ENCODE measurements around the gene PLSCR3. TPM values are rescaled to one million over a fixed set of nuclear protein-coding genes. Genes with fewer than 3 reads are reported as not detected.

The PLSCR3 gene
- total RNA-seq, 4 donors from 2014 or later: 9.1 to 21.3 (median 16.2) TPM

GRCh38 chr17:7340179-7340578 is 54.1 kb downstream of the PLSCR3 start:
- TF ChIP-seq CTCF (IDR thresholded peaks at IDR 0.05; ENCODE audit: low read depth): no peak

Other genes with a start within 250 kb of the PLSCR3 start
- gene ASGR1, start 215.2 kb downstream of the PLSCR3 start, total RNA-seq: 1 to 10 TPM; 2.4 to 5.9 (median 3.8) TPM
- 10 to 100 TPM in 1 of 4 donors, 1 to 10 TPM in 3; 3.3 to 17.0 (median 6.9) TPM for gene DLG4, start 174.7 kb downstream of the PLSCR3 start, total RNA-seq
- gene ACADVL, start 174.6 kb downstream of the PLSCR3 start, total RNA-seq: 1,000 to 10,000 TPM in 1 of 4 donors, 100 to 1,000 TPM in 3; 533 to 1,103 (median 672) TPM
- 10 to 100 TPM; 23.5 to 36.5 (median 27.1) TPM for gene DVL2, start 160.0 kb downstream of the PLSCR3 start, total RNA-seq
- 10 to 100 TPM; 14.5 to 27.6 (median 19.3) TPM for gene PHF23, start 155.1 kb downstream of the PLSCR3 start, total RNA-seq
- gene GABARAP, start 152.1 kb downstream of the PLSCR3 start, total RNA-seq: 100 to 1,000 TPM; 350 to 658 (median 462) TPM
- 10 to 100 TPM; 71.8 to 86.4 (median 81.1) TPM for gene CTDNEP1, start 142.8 kb downstream of the PLSCR3 start, total RNA-seq
- gene ELP5, start 142.3 kb downstream of the PLSCR3 start, total RNA-seq: 10 to 100 TPM; 20.7 to 43.4 (median 25.3) TPM
- 10 to 100 TPM in 2 of 4 donors, 1 to 10 TPM in 2; 3.7 to 26.9 (median 13.2) TPM for gene CLDN7, start 132.0 kb downstream of the PLSCR3 start, total RNA-seq
- 10 to 100 TPM in 2 of 4 donors, 1 to 10 TPM in 2; 5.6 to 91.4 (median 13.8) TPM for gene SLC2A4, start 112.8 kb downstream of the PLSCR3 start, total RNA-seq
- 10 to 100 TPM in 1 of 4 donors, 1 to 10 TPM in 1, under 1 TPM in 2; 0.82 to 14.1 (median 2.0) TPM for gene YBX2, start 99.9 kb downstream of the PLSCR3 start, total RNA-seq
- gene EIF5A, start 86.9 kb downstream of the PLSCR3 start, total RNA-seq: 100 to 1,000 TPM; 144 to 174 (median 153) TPM
- 10 to 100 TPM; 52.7 to 89.2 (median 75.6) TPM for gene GPS2, start 79.2 kb downstream of the PLSCR3 start, total RNA-seq
- 10 to 100 TPM in 3 of 4 donors, 1 to 10 TPM in 1; 4.9 to 22.6 (median 11.2) TPM for gene NEURL4, start 65.2 kb downstream of the PLSCR3 start, total RNA-seq
- 1 to 10 TPM; 1.8 to 8.4 (median 4.0) TPM for gene ACAP1, start 58.0 kb downstream of the PLSCR3 start, total RNA-seq
- gene KCTD11, start 42.4 kb downstream of the PLSCR3 start, total RNA-seq: 10 to 100 TPM in 1 of 4 donors, 1 to 10 TPM in 3; 4.9 to 13.8 (median 7.2) TPM
- not detected for gene TMEM95, start 39.4 kb downstream of the PLSCR3 start, total RNA-seq
- 1 to 10 TPM in 3 of 4 donors, under 1 TPM in 1; 0.51 to 1.9 (median 1.1) TPM for gene TNK1, start 13.4 kb downstream of the PLSCR3 start, total RNA-seq
- 100 to 1,000 TPM in 2 of 4 donors, 10 to 100 TPM in 2; 76.7 to 134 (median 109) TPM for gene TMEM256, start 9.6 kb upstream of the PLSCR3 start, total RNA-seq
- 1 to 10 TPM; 3.1 to 6.8 (median 4.2) TPM for gene NLGN2, start 13.3 kb upstream of the PLSCR3 start, total RNA-seq
- gene SPEM1, start 25.8 kb upstream of the PLSCR3 start, total RNA-seq: not detected
- not detected for gene SPEM2, start 31.1 kb upstream of the PLSCR3 start, total RNA-seq
- not detected for gene SPEM3, start 34.3 kb upstream of the PLSCR3 start, total RNA-seq
- gene TMEM102, start 40.9 kb upstream of the PLSCR3 start, total RNA-seq: 1 to 10 TPM; 2.9 to 7.8 (median 5.9) TPM
- 1 to 10 TPM in 2 of 4 donors, under 1 TPM in 1, not detected in 1; 0.88 to 1.3 (median 1.2) TPM for gene FGF11, start 45.0 kb upstream of the PLSCR3 start, total RNA-seq
- gene CHRNB1, start 50.5 kb upstream of the PLSCR3 start, total RNA-seq: 10 to 100 TPM in 1 of 4 donors, 1 to 10 TPM in 3; 2.4 to 10.4 (median 9.8) TPM
- 10 to 100 TPM; 34.2 to 58.0 (median 39.3) TPM for gene ZBTB4, start 85.1 kb upstream of the PLSCR3 start, total RNA-seq
- gene SLC35G6, start 86.9 kb upstream of the PLSCR3 start, total RNA-seq: not detected
- gene POLR2A, start 89.8 kb upstream of the PLSCR3 start, total RNA-seq: 100 to 1,000 TPM in 1 of 4 donors, 10 to 100 TPM in 3; 31.1 to 123 (median 58.5) TPM
- 10 to 100 TPM; 21.2 to 61.9 (median 58.7) TPM for gene TNFSF12, start 154.5 kb upstream of the PLSCR3 start, total RNA-seq
- gene TNFSF13, start 164.2 kb upstream of the PLSCR3 start, total RNA-seq: 10 to 100 TPM; 22.8 to 69.5 (median 53.1) TPM
- gene SENP3, start 167.4 kb upstream of the PLSCR3 start, total RNA-seq: 10 to 100 TPM; 41.6 to 64.7 (median 56.8) TPM
- 100 to 1,000 TPM in 3 of 4 donors, 10 to 100 TPM in 1; 56.9 to 609 (median 149) TPM for gene CD68, start 185.1 kb upstream of the PLSCR3 start, total RNA-seq
- gene MPDU1, start 189.3 kb upstream of the PLSCR3 start, total RNA-seq: 10 to 100 TPM; 53.9 to 94.2 (median 77.7) TPM
- gene SOX15, start 195.6 kb upstream of the PLSCR3 start, total RNA-seq: 1 to 10 TPM in 1 of 4 donors, not detected in 3; 1.0 TPM
- 10 to 100 TPM; 12.2 to 35.0 (median 25.1) TPM for gene FXR2, start 220.4 kb upstream of the PLSCR3 start, total RNA-seq
- gene SAT2, start 233.3 kb upstream of the PLSCR3 start, total RNA-seq: 100 to 1,000 TPM in 1 of 4 donors, 10 to 100 TPM in 3; 69.6 to 126 (median 85.0) TPM
- 1 to 10 TPM in 2 of 4 donors, under 1 TPM in 2; 0.44 to 2.1 (median 1.1) TPM for gene SHBG, start 235.6 kb upstream of the PLSCR3 start, total RNA-seq

All from subcutaneous adipose tissue (tissue), 4 donors.